IPS DF 6.9 (cell line): Measurements from ENCODE around the gene NREP.

Source experiments
- DNase-seq: peaks from one replicate; pipeline ENCODE4 v3.0.0-alpha.2; 2013; ENCODE audit warnings: low read depth, low spot score
- H3K27ac ChIP-seq: one replicate; pipeline ENCODE4 v1.5.1; 2013; ENCODE audit warnings: low read length, control low read depth
- H3K27me3 ChIP-seq: 2 replicates; pipeline ENCODE4 v1.6.1; 2013; ENCODE audit warnings: mild to moderate bottlenecking, low read length; ENCODE audit not compliant: control insufficient read depth, insufficient read depth
- H3K36me3 ChIP-seq: 2 replicates; pipeline ENCODE4 v1.6.1; 2013; ENCODE audit warnings: low read length; ENCODE audit not compliant: control insufficient read depth, insufficient read depth
- H3K4me1 ChIP-seq: 2 replicates; pipeline ENCODE4 v1.6.1; 2013; ENCODE audit warnings: low read length; ENCODE audit not compliant: control insufficient read depth, insufficient read depth
- H3K4me3 ChIP-seq: 2 replicates; pipeline ENCODE4 v1.5.1; 2013; ENCODE audit warnings: mild to moderate bottlenecking, low read length
- H3K9me3 ChIP-seq: 2 replicates; pipeline ENCODE4 v1.6.1; 2013; ENCODE audit warnings: low read length, inconsistent platforms; ENCODE audit not compliant: control insufficient read depth, insufficient read depth
- WGBS: extraction: QIAGEN DNeasy Blood & Tissue Kit; methylation state at CpG from one replicate; pipeline ENCODE4 v1.1.7; 2013; ENCODE audit warnings: mixed read lengths, missing lambda C conversion rate; ENCODE audit not compliant: insufficient read length, insufficient coverage; 5-methylcytosine and 5-hydroxymethylcytosine counted together

The NREP gene

DNA sequence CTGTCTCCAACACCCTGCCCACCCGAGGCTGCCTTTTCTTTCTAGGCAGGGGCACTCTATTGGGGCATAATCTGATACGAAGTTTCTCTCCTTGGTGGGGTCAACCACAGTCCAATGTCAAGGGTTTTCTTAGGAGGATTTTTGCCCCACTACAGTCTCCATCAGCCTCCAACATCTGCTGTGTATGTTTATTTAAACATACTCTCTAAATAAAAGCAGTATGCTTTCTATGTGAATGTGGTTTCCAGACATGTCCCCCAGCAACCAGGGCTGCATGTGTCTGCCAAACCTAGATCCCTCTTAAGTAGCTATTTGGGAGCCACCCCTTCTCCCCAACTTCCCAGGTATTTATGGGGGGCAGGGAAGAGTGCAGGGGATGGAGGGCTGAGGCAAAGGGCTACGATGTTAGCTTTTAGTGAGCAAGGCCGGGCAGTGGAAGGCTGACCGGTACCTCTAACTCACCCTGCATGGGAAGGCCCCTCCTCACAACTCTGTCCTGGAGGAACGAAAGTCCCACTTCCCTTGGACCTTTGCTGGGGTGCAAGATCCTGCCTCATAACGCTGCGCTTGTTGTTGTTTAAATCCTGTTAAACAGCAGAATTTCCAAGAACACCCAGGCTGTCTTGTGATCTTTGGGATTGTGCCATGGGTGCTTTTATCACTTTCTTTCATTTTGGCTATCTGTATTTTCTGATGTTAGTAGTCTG lies 75.4 kb downstream of the NREP start:
- Histone ChIP-seq H3K4me1 (no peaks in the 10 kb centered on the region), H3K9me3 (no peaks in the 10 kb centered on the region), H3K36me3 (no peaks in the 10 kb centered on the region), H3K27ac (no peak overlapping the region), H3K27me3 (no peaks in the 10 kb centered on the region; the same call in 1 of the 2 replicates), H3K4me3 (no peak overlapping the region)
- no peak for DNase-seq
- WGBS = no CpG with 5 or more reads among the region's 8 CpGs

DNA sequence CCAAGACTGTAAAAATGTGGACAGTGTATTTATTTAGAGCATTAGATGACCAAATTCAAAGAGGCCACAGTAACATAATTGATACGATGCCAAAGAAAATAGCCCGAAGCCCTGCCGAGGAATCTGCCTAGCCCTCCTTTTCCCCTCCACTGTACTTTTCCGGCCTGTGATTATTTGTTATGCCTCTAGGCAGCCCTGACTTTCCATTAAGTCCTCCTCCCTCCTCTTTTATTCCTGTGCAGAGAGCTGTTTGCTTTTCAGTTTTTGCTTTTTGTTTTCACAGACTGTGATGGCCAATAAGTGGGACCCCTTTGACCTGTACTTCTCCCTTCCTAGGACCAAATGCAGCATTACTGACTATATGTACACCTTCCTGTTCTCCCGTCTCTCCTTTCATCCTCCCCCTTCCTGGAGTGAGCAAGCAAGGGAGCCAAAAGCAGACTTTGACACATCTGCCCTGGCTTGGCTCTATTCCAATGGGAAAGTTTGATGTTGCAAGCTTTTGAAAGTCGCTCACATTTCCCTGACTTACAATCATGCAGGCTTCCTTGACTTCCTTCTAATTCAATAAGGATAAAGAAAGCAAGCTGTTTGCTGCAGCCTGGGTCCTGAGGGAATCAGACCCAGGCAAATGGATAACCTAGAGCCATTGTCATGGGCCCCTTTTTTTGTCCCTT lies 76.1 kb downstream of the NREP start:
- Histone ChIP-seq H3K4me3 (no peak overlapping the region), H3K36me3 (no peaks in the 10 kb centered on the region), H3K27me3 (no peaks in the 10 kb centered on the region; the same call in 1 of the 2 replicates), H3K9me3 (no peaks in the 10 kb centered on the region), H3K27ac (no peak overlapping the region), H3K4me1 (no peaks in the 10 kb centered on the region)
- WGBS = no CpG with 5 or more reads among the region's 6 CpGs
- DNase-seq = no peak

- no CpG with 5 or more reads among the region's 8 CpGs for WGBS
- Histone ChIP-seq H3K27ac (no peak overlapping the region), H3K9me3 (no peaks in the 10 kb centered on the region), H3K4me1 (no peaks in the 10 kb centered on the region), H3K4me3 (no peak overlapping the region), H3K27me3 (no peaks in the 10 kb centered on the region; the same call in 1 of the 2 replicates), H3K36me3 (no peaks in the 10 kb centered on the region)
- no peak for DNase-seq
Measured at GRCh38 chr5:111679611-111680010, 77.4 kb downstream of the NREP start.
